Left colon (tissue), 2 donors: ENCODE measurements around the gene TMEM132C. TPM values are rescaled to one million over a fixed set of nuclear protein-coding genes. Genes with fewer than 3 reads are reported as not detected.

ENCODE experiments used
- ATAC-seq: fragments of 200-7000 bp; cut with Tn5 transposase; one replicate; pipeline ENCODE4 v1.9.1; 2020; ENCODE audit warnings: mild to moderate bottlenecking, moderate library complexity
- DNase-seq, 2 donors: peaks; one replicate each; pipeline ENCODE4 v3.0.0-alpha.2; 2020
- intact Hi-C, 2 donors: fragments of 100-400 bp; cut with DNase I in 1 of 2; cut with micrococcal nuclease in 1 of 2; formaldehyde crosslinking; loops; one replicate each; pipeline versions ENCODE4 v1.11.2 to v1.14.0; 2022; cut with DNase I, micrococcal nuclease
- total RNA-seq, 2 donors: library from RNA; stranded (reverse); fragmentation: NEBNext Ultra II Directional; extraction: Animal tissue kit (Norgen Biotek cat#: 25700); gene quantifications; one replicate each; pipeline ENCODE4 v1.2.1, GENCODE V29; 2021
- donor health status: DM: no; HTN: no; CAD: no.
- donor health status: DM: yes; HTN: yes; CAD: no.

The TMEM132C gene
- total RNA-seq, 2 donors from 2014 or later: 0.40 to 0.78 TPM

GRCh38 chr12:128667193-128667592 lies 400.2 kb downstream of the TMEM132C start:
- intact Hi-C loops: no loop called here
- DNase-seq: no peak
- no peak for ATAC-seq

GRCh38 chr12:128671528-128672042 lies 404.6 kb downstream of the TMEM132C start:
- DNase-seq (no peak), ATAC-seq (no peak)
- intact Hi-C loops: no loop called here

GRCh38 chr12:128672428-128672827 lies 405.5 kb downstream of the TMEM132C start:
- DNase-seq (no peak), ATAC-seq (no peak)
- intact Hi-C loops: no loop called here

- DNase-seq (no peak), ATAC-seq (no peak)
- intact Hi-C loops: no loop called here
These were observed 405.9 kb downstream of the TMEM132C start for GRCh38 chr12:128672893-128673292.

GRCh38 chr12:128675576-128675975 lies 408.6 kb downstream of the TMEM132C start:
- DNase-seq (no peak), ATAC-seq (no peak)
- intact Hi-C loops: no loop called here

- DNase-seq (no peak), ATAC-seq (no peak)
- intact Hi-C loops: no loop called here
These were observed 413.6 kb downstream of the TMEM132C start for GRCh38 chr12:128680555-128680954.

GRCh38 chr12:128682548-128683275 lies 415.7 kb downstream of the TMEM132C start:
- no peak for DNase-seq
- intact Hi-C loops: no loop called here
- no peak for ATAC-seq

GRCh38 chr12:128684352-128684751 lies 417.4 kb downstream of the TMEM132C start:
- ATAC-seq (no peak), DNase-seq (no peak)
- intact Hi-C loops: no loop called here

GRCh38 chr12:128685903-128686475 lies 419.0 kb downstream of the TMEM132C start:
- no peak for DNase-seq
- intact Hi-C loops: no loop called here
- no peak for ATAC-seq

- intact Hi-C loops: no loop called here
- DNase-seq: no peak
- ATAC-seq: no peak
These were observed 420.9 kb downstream of the TMEM132C start for GRCh38 chr12:128687851-128688250.

GRCh38 chr12:128690641-128691040 lies 423.7 kb downstream of the TMEM132C start:
- intact Hi-C loops: no loop called here
- ATAC-seq (no peak), DNase-seq (no peak)

- intact Hi-C loops: no loop called here
- no peak for DNase-seq
- no peak for ATAC-seq
These were observed 426.1 kb downstream of the TMEM132C start for GRCh38 chr12:128693115-128693514.

- ATAC-seq (no peak), DNase-seq (no peak)
- intact Hi-C loops: no loop called here
These were observed 426.8 kb downstream of the TMEM132C start for GRCh38 chr12:128693771-128694170.

- no peak for ATAC-seq
- intact Hi-C loops: no loop called here
- DNase-seq: no peak
These were observed 427.5 kb downstream of the TMEM132C start for GRCh38 chr12:128694445-128694844.

- no peak for ATAC-seq
- DNase-seq: no peak
- intact Hi-C loops: no loop called here
These were observed 428.7 kb downstream of the TMEM132C start for GRCh38 chr12:128695697-128696096.

GRCh38 chr12:128698301-128698972 lies 431.5 kb downstream of the TMEM132C start:
- no peak for ATAC-seq
- DNase-seq: no peak
- intact Hi-C loops: no loop called here

- no peak for ATAC-seq
- intact Hi-C loops: no loop called here
- no peak for DNase-seq
These were observed 432.1 kb downstream of the TMEM132C start for GRCh38 chr12:128699106-128699505.

GRCh38 chr12:128702371-128702770 lies 435.4 kb downstream of the TMEM132C start:
- ATAC-seq (no peak), DNase-seq (no peak)
- intact Hi-C loops: no loop called here

- ATAC-seq: no peak
- DNase-seq: no peak
- intact Hi-C loops: no loop called here
These were observed 438.2 kb downstream of the TMEM132C start for GRCh38 chr12:128705140-128705539.

- no peak for DNase-seq
- intact Hi-C loops: no loop called here
- no peak for ATAC-seq
These were observed 440.5 kb downstream of the TMEM132C start for GRCh38 chr12:128707488-128707887.
